Liver (tissue), 9 donors: ENCODE results near the gene LY6G6C. TPM values are rescaled to one million over a fixed set of nuclear protein-coding genes. Genes with fewer than 3 reads are reported as not detected.

Experiments
- DNase-seq: peaks from one replicate; pipeline ENCODE4 v3.0.0-alpha.2; 2017; ENCODE audit warnings: low spot score
- H3K27ac ChIP-seq, 2 donors: one replicate each; pipeline ENCODE4 v1.7.0; 2013; ENCODE audit warnings: inconsistent platforms in 2 of 2, low read length in 2 of 2, control low read depth in 1 of 2, low read depth in 1 of 2, mild to moderate bottlenecking in 1 of 2
- H3K27me3 ChIP-seq, 4 donors: one replicate each; pipeline versions ENCODE4 v1.6.1 to v1.7.0; 2013; ENCODE audit warnings: low read length in 3 of 4, inconsistent platforms in 1 of 4, mild to moderate bottlenecking in 1 of 4, moderate library complexity in 1 of 4; ENCODE audit not compliant: control insufficient read depth in 4 of 4, insufficient read depth in 4 of 4
- H3K36me3 ChIP-seq, 4 donors: one replicate each; pipeline versions ENCODE4 v1.6.1 to v1.7.0; 2013; ENCODE audit warnings: low read length in 3 of 4, mild to moderate bottlenecking in 3 of 4, low read depth in 1 of 4, moderate library complexity in 1 of 4; ENCODE audit not compliant: control insufficient read depth in 4 of 4, insufficient read depth in 3 of 4
- H3K4me1 ChIP-seq, 4 donors: one replicate each; pipeline versions ENCODE4 v1.6.1 to v1.7.0; 2013; ENCODE audit warnings: low read length in 3 of 4, mild to moderate bottlenecking in 3 of 4, moderate library complexity in 1 of 4; ENCODE audit not compliant: control insufficient read depth in 4 of 4, insufficient read depth in 4 of 4
- H3K4me3 ChIP-seq, 3 donors: one replicate each; pipeline versions ENCODE4 v1.6.1 to v1.7.0; 2013; ENCODE audit warnings: low read length in 3 of 3, control low read depth in 1 of 3, low read depth in 1 of 3, mild to moderate bottlenecking in 1 of 3
- H3K9ac ChIP-seq, 2 donors: one replicate each; pipeline ENCODE4 v1.7.0; 2013; ENCODE audit warnings: low read length in 2 of 2, mild to moderate bottlenecking in 2 of 2, moderate library complexity in 2 of 2, control low read depth in 1 of 2, low read depth in 1 of 2
- H3K9me3 ChIP-seq, 4 donors: one replicate each; pipeline versions ENCODE4 v1.6.1 to v1.7.0; 2013; ENCODE audit warnings: low read length in 3 of 4; ENCODE audit not compliant: control insufficient read depth in 4 of 4
- EGR1 ChIP-seq, 2 donors: IDR thresholded peaks; 2 replicates each; pipeline ENCODE4 v1.6.1; 2016 to 2018; ENCODE audit warnings: antibody characterized with exemption in 2 of 2, low read depth in 2 of 2
- FOXA1 ChIP-seq: IDR thresholded peaks from 2 replicates; pipeline ENCODE4 v1.6.1; 2016; ENCODE audit warnings: antibody characterized with exemption
- FOXA2 ChIP-seq: IDR thresholded peaks from 2 replicates; pipeline ENCODE4 v1.6.1; 2016; ENCODE audit warnings: antibody characterized with exemption
- GABPA ChIP-seq, 2 donors: IDR thresholded peaks in 1 of 2; conservative IDR thresholded peaks in 1 of 2; 2 replicates each; pipeline ENCODE4 v1.6.1; 2016; ENCODE audit warnings: antibody characterized with exemption in 2 of 2, mild to moderate bottlenecking in 1 of 2, moderate library complexity in 1 of 2
- HNF4A ChIP-seq, 2 donors: conservative IDR thresholded peaks; 2 replicates each; pipeline ENCODE4 v1.6.1; 2016; ENCODE audit warnings: antibody characterized with exemption in 2 of 2, mild to moderate bottlenecking in 2 of 2
- HNF4G ChIP-seq: IDR thresholded peaks from 2 replicates; pipeline ENCODE4 v1.6.1; 2016; ENCODE audit warnings: antibody characterized with exemption
- NR2F2 ChIP-seq: IDR thresholded peaks from 2 replicates; pipeline ENCODE4 v1.6.1; 2016; ENCODE audit warnings: antibody characterized with exemption
- RAD21 ChIP-seq, 2 donors: IDR thresholded peaks; 2 replicates each; pipeline ENCODE4 v1.6.1; 2016; ENCODE audit warnings: antibody characterized with exemption in 2 of 2, mild to moderate bottlenecking in 2 of 2
- RXRA ChIP-seq, 2 donors: IDR thresholded peaks; 2 replicates each; pipeline ENCODE4 v1.6.1; 2017 to 2018; ENCODE audit warnings: antibody characterized with exemption in 2 of 2, mild to moderate bottlenecking in 1 of 2
- SP1 ChIP-seq: IDR thresholded peaks from 2 replicates; pipeline ENCODE4 v1.6.1; 2018; ENCODE audit warnings: antibody characterized with exemption, mild to moderate bottlenecking
- TAF1 ChIP-seq: conservative IDR thresholded peaks from 2 replicates; pipeline ENCODE4 v1.6.1; 2016; ENCODE audit warnings: antibody characterized with exemption, mild to moderate bottlenecking
- YY1 ChIP-seq: IDR thresholded peaks from 2 replicates; pipeline ENCODE4 v1.6.1; 2016; ENCODE audit warnings: antibody characterized with exemption, mild to moderate bottlenecking
- WGBS: extraction: QIAGEN DNeasy Blood & Tissue Kit; methylation state at CpG from one replicate; pipeline ENCODE4 v1.1.7; 2013; 5-methylcytosine and 5-hydroxymethylcytosine counted together
- polyA plus RNA-seq, 2 donors: library from polyadenylated mRNA; stranded (reverse) in 1 of 2; unstranded in 1 of 2; fragments of 200-250 nt in 1 of 2; fragments of >200 nt in 1 of 2; fragmentation: Nextera tagmentation in 1 of 2; extraction: Ambion mirVana in 1 of 2; gene quantifications; one replicate each; pipeline versions ENCODE4 v1.2.1 to v1.2.3, GENCODE V29; 2013 to 2015
- total RNA-seq, 2 donors: library from RNA; depleted of rRNA; stranded (reverse); fragments of >200 nt; gene quantifications; one replicate each; pipeline ENCODE4 v1.2.3, GENCODE V29; 2014
- TF ChIP-seq, protein P1 (sequence below): IDR thresholded peaks from 2 replicates; pipeline ENCODE4 v1.6.1; 2016; ENCODE audit warnings: antibody characterized with exemption, mild to moderate bottlenecking
- TF ChIP-seq, protein P2 (sequence below): IDR thresholded peaks from 2 replicates; pipeline ENCODE4 v1.6.1; 2016; ENCODE audit warnings: antibody characterized with exemption
- TF ChIP-seq, protein P3 (sequence below): fragments of 150-350 bp; IDR thresholded peaks from 2 replicates; pipeline ENCODE4 v1.5.1; 2017; ENCODE audit warnings: improper control_type of control experiment, low read depth, low read length; ENCODE audit not compliant: missing input control
- TF ChIP-seq, protein P4 (sequence below): IDR thresholded peaks from 2 replicates; pipeline ENCODE4 v1.6.1; 2016; ENCODE audit warnings: antibody characterized with exemption
- donor health status: healthy.
- donor health status: healthy.
- donor health status: healthy.
- donor health status: healthy.
- donor health status: healthy.

LY6G6C gene
- total and polyA plus RNA-seq, 4 donors: not detected

DNA sequence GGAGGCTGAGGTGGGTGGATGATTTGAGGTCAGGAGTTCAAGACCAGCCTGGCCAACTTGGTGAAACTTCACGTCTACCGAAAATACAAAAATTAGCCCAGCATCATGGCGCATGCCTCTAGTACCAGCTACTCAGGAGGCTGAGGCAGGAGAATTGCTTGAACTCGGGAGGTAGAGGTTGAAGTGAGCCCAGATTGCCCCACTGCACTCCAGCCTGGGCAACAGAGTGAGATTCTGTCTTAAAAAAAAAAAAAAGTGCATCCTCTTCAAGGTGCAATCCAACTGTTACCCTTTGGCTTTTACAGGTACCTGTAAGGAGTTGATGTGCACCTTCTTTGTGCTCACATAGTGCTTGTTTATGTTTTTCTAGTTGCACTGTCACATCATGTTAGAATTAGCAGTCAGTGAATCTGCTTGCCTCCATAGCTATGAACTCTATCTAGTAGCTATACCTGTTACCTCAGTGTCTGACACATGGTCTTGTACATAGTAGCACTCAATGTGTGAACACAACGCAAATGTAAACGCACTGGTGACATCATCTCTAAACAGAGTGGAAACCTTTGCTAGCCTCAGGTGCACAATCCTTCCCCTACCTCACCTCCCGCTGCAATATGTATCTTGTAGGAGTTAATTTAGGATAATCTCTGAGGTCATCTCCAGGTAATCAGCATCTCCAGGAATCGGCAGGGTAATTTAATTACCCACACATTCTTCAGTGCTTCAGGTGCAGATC, 27.9 kb upstream of the LY6G6C start:
- WGBS: 92% methylated on average over 8 of the region's 8 CpGs
- Histone ChIP-seq H3K27ac (no peak overlapping the region), H3K4me3 (no peak overlapping the region), H3K9me3 (no peaks in the 10 kb centered on the region), H3K36me3 (no peaks in the 10 kb centered on the region), H3K27me3 (no peaks in the 10 kb centered on the region), H3K9ac (no peak overlapping the region), H3K4me1 (no peaks in the 10 kb centered on the region)
- no peak for DNase-seq
- TF ChIP-seq, protein P1, sequence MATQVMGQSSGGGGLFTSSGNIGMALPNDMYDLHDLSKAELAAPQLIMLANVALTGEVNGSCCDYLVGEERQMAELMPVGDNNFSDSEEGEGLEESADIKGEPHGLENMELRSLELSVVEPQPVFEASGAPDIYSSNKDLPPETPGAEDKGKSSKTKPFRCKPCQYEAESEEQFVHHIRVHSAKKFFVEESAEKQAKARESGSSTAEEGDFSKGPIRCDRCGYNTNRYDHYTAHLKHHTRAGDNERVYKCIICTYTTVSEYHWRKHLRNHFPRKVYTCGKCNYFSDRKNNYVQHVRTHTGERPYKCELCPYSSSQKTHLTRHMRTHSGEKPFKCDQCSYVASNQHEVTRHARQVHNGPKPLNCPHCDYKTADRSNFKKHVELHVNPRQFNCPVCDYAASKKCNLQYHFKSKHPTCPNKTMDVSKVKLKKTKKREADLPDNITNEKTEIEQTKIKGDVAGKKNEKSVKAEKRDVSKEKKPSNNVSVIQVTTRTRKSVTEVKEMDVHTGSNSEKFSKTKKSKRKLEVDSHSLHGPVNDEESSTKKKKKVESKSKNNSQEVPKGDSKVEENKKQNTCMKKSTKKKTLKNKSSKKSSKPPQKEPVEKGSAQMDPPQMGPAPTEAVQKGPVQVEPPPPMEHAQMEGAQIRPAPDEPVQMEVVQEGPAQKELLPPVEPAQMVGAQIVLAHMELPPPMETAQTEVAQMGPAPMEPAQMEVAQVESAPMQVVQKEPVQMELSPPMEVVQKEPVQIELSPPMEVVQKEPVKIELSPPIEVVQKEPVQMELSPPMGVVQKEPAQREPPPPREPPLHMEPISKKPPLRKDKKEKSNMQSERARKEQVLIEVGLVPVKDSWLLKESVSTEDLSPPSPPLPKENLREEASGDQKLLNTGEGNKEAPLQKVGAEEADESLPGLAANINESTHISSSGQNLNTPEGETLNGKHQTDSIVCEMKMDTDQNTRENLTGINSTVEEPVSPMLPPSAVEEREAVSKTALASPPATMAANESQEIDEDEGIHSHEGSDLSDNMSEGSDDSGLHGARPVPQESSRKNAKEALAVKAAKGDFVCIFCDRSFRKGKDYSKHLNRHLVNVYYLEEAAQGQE: no peak
- TF ChIP-seq HNF4A (conservative IDR thresholded peaks at IDR 0.05) (no peak), FOXA2 (no peak), YY1 (no peak), RAD21 (IDR thresholded peaks at IDR 0.05) (no peak), FOXA1 (no peak), RXRA (IDR thresholded peaks at IDR 0.05) (no peak), HNF4G (no peak), SP1 (no peak), NR2F2 (no peak)
- TF ChIP-seq, protein P2, sequence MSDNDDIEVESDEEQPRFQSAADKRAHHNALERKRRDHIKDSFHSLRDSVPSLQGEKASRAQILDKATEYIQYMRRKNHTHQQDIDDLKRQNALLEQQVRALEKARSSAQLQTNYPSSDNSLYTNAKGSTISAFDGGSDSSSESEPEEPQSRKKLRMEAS: no peak

DNA sequence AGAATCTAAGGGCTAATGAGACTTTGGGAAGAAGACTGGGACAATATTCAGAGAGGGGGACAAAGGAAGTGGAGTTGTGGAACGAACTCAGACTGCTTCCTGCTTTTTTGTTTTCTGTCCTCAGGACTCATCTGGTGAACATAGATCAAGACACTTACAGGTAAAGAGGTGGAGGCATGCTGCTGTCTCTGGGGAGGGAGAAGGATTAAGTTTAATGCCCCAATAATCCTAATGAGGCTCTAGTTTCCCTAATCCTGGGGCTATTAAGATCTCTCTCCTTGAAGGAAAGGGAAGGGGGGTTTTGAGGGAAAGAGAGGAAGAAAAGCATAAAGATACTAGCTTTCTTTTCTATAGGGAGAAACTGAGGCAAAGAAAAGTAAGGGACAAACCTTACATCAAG, 22.9 kb upstream of the LY6G6C start:
- H3K4me3 ChIP-seq: no peak overlapping the region
- no peak for DNase-seq
- WGBS: 80% methylated on average over 1 of the region's 1 CpG
- no peak overlapping the region for H3K27ac ChIP-seq
- TF ChIP-seq GABPA (IDR thresholded peaks at IDR 0.05 in 1 of 2, conservative IDR thresholded peaks at IDR 0.05 in 1 of 2) (no peak), YY1 (no peak), EGR1 (IDR thresholded peaks at IDR 0.05; ENCODE audit: low read depth in 2 of 2) (no peak), FOXA1 (no peak), RAD21 (IDR thresholded peaks at IDR 0.05) (no peak), RXRA (IDR thresholded peaks at IDR 0.05) (no peak), TAF1 (no peak), FOXA2 (no peak)
- TF ChIP-seq, protein P1: no peak
- TF ChIP-seq, protein P3, sequence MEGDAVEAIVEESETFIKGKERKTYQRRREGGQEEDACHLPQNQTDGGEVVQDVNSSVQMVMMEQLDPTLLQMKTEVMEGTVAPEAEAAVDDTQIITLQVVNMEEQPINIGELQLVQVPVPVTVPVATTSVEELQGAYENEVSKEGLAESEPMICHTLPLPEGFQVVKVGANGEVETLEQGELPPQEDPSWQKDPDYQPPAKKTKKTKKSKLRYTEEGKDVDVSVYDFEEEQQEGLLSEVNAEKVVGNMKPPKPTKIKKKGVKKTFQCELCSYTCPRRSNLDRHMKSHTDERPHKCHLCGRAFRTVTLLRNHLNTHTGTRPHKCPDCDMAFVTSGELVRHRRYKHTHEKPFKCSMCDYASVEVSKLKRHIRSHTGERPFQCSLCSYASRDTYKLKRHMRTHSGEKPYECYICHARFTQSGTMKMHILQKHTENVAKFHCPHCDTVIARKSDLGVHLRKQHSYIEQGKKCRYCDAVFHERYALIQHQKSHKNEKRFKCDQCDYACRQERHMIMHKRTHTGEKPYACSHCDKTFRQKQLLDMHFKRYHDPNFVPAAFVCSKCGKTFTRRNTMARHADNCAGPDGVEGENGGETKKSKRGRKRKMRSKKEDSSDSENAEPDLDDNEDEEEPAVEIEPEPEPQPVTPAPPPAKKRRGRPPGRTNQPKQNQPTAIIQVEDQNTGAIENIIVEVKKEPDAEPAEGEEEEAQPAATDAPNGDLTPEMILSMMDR: no peak
- TF ChIP-seq, protein P2: no peak
- TF ChIP-seq, protein P4, sequence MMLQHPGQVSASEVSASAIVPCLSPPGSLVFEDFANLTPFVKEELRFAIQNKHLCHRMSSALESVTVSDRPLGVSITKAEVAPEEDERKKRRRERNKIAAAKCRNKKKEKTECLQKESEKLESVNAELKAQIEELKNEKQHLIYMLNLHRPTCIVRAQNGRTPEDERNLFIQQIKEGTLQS: no peak
- no peak overlapping the region for H3K9ac ChIP-seq
- H3K36me3 ChIP-seq: no peaks in the 10 kb centered on the region
- H3K27me3 ChIP-seq: no peaks in the 10 kb centered on the region
- no peaks in the 10 kb centered on the region for H3K9me3 ChIP-seq
- peaks cover 5 to 10% (median 7%) of the 10 kb centered on the region in 4 donors for H3K4me1 ChIP-seq
